HS-5 (cell line): Measurements from ENCODE around the gene PLET1.
"Not testable (repeated sequence)": the region's sequence is repeated elsewhere in the genome, so short reads cannot be mapped to it uniquely, and the experiment has no call there.

Source experiments
- DNase-seq: peaks from one replicate; pipeline ENCODE4 v3.0.0-alpha.2; 2012; ENCODE audit warnings: low read depth

PLET1 gene

DNA sequence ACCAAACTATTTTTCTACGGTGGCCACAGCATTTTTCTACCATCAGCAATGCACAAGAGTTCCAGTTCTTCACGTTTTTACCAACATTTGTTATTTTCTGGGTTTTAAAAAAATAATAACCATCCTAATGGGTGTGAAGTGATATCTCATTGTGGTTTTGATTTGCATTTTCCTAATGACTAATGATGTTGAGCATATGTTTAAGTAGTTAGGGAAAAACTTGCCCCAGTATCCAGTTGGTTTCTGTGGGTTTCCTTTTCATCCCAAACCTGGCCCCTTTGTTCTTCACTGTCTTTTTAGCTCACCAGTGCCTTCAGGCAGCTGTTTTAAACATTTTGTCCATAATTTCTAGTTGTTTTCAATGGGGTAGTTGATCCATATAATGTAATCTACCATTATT, 49.1 kb downstream of the PLET1 start:
- DNase-seq: no peak

GRCh38 chr11:112210890-112211289, 49.8 kb downstream of the PLET1 start:
- DNase-seq: no peak

GRCh38 chr11:112206071-112206470, 54.6 kb downstream of the PLET1 start:
- DNase-seq: no peak

- DNase-seq: no peak
Measured at GRCh38 chr11:112200252-112200651, 60.4 kb downstream of the PLET1 start.

GRCh38 chr11:112199101-112199500, 61.6 kb downstream of the PLET1 start:
- not testable (repeated sequence) for DNase-seq
